ENCODE measurements around the gene FAU. TPM values are rescaled to one million over a fixed set of nuclear protein-coding genes. Genes with fewer than 3 reads are reported as not detected.

FAU gene
- total and polyA plus RNA-seq, 2 of the 13 experiments (the other 11 are each of a cell fraction or from before 2014, with no cell fraction given): 374 to 869 TPM

DNA sequence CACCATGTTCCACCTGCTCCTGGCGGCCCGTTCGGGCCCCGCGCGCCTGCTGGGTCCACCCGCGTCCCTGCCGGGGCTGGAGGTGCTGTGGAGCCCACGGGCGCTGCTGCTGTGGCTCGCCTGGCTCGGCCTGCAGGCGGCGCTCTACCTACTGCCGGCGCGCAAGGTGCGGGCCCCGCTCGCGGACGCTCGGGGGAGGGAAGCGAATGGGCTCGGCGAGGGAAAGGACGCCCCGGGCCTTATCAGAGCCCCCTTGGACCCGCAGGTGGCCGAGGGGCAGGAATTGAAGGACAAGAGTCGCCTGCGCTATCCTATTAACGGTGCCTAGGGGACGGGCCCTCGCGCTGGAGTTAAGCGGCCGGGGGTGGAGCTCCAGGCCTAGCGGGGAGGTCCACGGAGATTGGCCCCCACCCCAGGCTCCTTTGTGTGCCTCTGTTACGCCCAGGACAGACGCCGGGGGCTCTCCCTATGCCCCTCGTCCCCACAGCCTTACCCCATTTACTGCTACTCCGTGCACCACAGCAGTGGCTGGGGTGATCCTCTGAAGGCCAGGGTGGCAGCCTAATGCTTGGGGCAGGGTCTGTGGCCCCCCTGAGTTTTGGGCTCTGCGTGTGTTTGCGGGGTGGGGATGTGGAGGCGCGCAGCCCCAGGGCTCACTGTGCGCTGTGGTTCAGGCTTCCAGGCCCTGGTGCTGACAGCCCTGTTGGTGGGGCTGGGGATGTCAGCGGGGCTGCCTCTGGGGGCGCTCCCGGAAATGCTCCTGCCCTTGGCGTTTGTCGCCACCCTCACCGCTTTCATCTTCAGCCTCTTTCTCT, 9.2 kb downstream of the FAU start (continued):
- TF ChIP-seq, protein P1, sequence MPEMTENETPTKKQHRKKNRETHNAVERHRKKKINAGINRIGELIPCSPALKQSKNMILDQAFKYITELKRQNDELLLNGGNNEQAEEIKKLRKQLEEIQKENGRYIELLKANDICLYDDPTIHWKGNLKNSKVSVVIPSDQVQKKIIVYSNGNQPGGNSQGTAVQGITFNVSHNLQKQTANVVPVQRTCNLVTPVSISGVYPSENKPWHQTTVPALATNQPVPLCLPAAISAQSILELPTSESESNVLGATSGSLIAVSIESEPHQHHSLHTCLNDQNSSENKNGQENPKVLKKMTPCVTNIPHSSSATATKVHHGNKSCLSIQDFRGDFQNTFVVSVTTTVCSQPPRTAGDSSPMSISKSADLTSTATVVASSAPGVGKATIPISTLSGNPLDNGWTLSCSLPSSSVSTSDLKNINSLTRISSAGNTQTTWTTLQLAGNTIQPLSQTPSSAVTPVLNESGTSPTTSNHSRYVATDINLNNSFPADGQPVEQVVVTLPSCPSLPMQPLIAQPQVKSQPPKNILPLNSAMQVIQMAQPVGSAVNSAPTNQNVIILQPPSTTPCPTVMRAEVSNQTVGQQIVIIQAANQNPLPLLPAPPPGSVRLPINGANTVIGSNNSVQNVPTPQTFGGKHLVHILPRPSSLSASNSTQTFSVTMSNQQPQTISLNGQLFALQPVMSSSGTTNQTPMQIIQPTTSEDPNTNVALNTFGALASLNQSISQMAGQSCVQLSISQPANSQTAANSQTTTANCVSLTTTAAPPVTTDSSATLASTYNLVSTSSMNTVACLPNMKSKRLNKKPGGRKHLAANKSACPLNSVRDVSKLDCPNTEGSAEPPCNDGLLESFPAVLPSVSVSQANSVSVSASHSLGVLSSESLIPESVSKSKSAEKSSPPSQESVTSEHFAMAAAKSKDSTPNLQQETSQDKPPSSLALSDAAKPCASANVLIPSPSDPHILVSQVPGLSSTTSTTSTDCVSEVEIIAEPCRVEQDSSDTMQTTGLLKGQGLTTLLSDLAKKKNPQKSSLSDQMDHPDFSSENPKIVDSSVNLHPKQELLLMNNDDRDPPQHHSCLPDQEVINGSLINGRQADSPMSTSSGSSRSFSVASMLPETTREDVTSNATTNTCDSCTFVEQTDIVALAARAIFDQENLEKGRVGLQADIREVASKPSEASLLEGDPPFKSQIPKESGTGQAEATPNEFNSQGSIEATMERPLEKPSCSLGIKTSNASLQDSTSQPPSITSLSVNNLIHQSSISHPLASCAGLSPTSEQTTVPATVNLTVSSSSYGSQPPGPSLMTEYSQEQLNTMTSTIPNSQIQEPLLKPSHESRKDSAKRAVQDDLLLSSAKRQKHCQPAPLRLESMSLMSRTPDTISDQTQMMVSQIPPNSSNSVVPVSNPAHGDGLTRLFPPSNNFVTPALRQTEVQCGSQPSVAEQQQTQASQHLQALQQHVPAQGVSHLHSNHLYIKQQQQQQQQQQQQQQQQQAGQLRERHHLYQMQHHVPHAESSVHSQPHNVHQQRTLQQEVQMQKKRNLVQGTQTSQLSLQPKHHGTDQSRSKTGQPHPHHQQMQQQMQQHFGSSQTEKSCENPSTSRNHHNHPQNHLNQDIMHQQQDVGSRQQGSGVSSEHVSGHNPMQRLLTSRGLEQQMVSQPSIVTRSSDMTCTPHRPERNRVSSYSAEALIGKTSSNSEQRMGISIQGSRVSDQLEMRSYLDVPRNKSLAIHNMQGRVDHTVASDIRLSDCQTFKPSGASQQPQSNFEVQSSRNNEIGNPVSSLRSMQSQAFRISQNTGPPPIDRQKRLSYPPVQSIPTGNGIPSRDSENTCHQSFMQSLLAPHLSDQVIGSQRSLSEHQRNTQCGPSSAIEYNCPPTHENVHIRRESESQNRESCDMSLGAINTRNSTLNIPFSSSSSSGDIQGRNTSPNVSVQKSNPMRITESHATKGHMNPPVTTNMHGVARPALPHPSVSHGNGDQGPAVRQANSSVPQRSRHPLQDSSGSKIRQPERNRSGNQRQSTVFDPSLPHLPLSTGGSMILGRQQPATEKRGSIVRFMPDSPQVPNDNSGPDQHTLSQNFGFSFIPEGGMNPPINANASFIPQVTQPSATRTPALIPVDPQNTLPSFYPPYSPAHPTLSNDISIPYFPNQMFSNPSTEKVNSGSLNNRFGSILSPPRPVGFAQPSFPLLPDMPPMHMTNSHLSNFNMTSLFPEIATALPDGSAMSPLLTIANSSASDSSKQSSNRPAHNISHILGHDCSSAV (CRISPR knock-in tag; IDR thresholded peaks at IDR 0.05; ENCODE audit: borderline replicate concordance): no peak
- TF ChIP-seq ZSCAN25 (CRISPR knock-in tag; IDR thresholded peaks at IDR 0.05) (peak; percentile 32; the same call in 1 of the 2 replicates), ZNF775 (CRISPR knock-in tag; IDR thresholded peaks at IDR 0.05; ENCODE audit: borderline replicate concordance) (no peak), ZSCAN21 (CRISPR knock-in tag; IDR thresholded peaks at IDR 0.05; ENCODE audit: borderline replicate concordance) (peak; percentile 23), KLF12 (CRISPR knock-in tag; IDR thresholded peaks at IDR 0.05; ENCODE audit: borderline replicate concordance) (peak; percentile 55; the same call in 1 of the 2 replicates), PHF21A (CRISPR knock-in tag; IDR thresholded peaks at IDR 0.05) (no peak), NR3C1 (CRISPR knock-in tag; IDR thresholded peaks at IDR 0.05) (no peak), ZBTB38 (CRISPR knock-in tag; IDR thresholded peaks at IDR 0.05) (peak; percentile 12; the same call in 1 of the 2 replicates), ZNF546 (CRISPR knock-in tag; conservative IDR thresholded peaks at IDR 0.05) (no peak), SMARCE1 (IDR thresholded peaks at IDR 0.05; ENCODE audit: borderline replicate concordance) (no peak), ZNF703 (CRISPR knock-in tag; IDR thresholded peaks at IDR 0.05; ENCODE audit: borderline replicate concordance) (peak; percentile 75; the same call in 1 of the 2 replicates), SIX4 (CRISPR knock-in tag; IDR thresholded peaks at IDR 0.05) (no peak), ZNF776 (CRISPR knock-in tag; IDR thresholded peaks at IDR 0.05) (peak; percentile 78), ZNF501 (CRISPR knock-in tag; IDR thresholded peaks at IDR 0.05) (no peak)
- TF ChIP-seq, protein P2, sequence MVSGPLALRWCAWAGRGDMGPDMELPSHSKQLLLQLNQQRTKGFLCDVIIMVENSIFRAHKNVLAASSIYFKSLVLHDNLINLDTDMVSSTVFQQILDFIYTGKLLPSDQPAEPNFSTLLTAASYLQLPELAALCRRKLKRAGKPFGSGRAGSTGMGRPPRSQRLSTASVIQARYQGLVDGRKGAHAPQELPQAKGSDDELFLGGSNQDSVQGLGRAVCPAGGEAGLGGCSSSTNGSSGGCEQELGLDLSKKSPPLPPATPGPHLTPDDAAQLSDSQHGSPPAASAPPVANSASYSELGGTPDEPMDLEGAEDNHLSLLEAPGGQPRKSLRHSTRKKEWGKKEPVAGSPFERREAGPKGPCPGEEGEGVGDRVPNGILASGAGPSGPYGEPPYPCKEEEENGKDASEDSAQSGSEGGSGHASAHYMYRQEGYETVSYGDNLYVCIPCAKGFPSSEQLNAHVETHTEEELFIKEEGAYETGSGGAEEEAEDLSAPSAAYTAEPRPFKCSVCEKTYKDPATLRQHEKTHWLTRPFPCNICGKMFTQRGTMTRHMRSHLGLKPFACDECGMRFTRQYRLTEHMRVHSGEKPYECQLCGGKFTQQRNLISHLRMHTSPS (CRISPR knock-in tag; IDR thresholded peaks at IDR 0.05; ENCODE audit: low read depth): peak; percentile 49; the same call in 1 of the 2 replicates
- TF ChIP-seq, protein P3, sequence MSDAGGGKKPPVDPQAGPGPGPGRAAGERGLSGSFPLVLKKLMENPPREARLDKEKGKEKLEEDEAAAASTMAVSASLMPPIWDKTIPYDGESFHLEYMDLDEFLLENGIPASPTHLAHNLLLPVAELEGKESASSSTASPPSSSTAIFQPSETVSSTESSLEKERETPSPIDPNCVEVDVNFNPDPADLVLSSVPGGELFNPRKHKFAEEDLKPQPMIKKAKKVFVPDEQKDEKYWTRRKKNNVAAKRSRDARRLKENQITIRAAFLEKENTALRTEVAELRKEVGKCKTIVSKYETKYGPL (CRISPR knock-in tag; IDR thresholded peaks at IDR 0.05): no peak

Measured in HepG2 (cell line).